ENCODE results near the gene PNLIPRP1.

Gene PNLIPRP1

DNA sequence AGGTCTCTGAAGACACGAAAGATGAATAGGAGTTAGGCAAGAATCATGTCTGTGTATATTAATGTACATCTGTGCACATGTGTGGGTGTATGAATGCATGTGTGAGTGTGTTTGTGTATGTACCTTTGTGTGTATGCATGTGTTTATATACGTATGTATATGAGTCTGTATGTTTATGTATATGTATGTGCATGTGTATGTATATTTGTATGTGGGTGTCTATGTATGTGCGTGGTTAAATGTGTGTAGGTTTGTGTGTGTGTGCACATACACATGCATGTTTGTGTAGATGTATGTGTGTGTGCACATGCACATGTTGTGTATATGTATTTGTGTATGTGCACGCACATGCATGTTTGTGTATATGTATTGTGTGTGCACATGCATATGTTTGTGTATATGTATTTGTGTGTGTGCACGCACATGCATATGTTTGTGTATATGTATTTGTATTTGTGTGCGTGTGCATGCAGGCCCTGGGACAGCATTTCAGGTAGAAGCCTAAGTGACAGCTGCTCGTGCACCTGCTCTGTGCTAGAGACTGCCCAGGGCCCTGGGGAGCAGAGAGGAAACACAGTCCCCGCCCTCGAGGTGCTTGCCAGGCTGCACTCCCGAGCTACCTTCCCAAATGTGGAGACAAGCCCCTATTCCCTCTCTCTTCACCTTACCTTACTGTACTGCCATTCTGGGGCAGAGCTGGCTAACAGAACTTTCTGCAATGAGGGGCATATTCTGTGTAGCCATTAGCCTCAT lies 12.1 kb downstream of the PNLIPRP1 start:
- no peak for DNase-seq

DNA sequence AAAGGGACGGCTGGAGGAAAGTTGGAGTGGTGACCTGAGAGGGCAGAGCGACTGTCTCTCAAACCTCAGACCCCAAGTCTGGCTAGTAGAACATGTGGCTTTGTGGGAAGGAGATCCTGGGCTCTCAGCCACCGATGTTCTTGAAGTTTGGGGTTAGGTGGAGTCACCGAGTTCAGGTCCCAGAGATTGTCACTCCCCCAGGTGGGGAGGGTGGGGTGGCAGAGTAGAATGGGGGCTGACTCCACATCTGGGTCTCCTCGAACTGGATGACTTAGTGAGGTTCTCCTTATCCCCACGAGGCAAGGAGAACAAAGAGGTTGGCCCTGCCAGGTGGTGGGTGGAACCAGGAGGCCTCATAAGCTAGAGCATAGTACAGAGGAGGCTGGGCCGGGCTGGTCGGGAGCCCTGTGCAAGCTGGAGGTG lies 15.3 kb downstream of the PNLIPRP1 start:
- no peak for DNase-seq

DNA sequence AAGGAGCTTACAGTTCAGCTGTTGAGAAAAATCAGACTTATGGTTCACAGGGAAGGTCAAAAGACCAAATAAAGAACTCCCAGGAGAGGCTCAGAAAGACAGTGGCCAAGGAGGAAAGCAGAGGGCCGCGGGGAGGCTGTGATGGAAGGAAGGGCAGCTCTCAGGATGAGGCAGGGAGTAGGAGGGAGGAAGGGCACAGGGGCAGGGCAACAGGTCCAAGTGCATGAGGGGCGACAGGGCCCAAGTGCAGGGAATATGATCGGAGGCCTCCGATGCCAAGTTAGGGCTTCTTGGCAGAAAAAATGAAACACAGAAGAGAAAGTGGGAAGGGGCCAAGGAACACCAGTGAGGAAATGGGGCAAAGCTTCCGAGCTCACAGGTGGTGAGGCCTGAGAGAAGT lies 16.6 kb downstream of the PNLIPRP1 start:
- no peak for DNase-seq

DNA sequence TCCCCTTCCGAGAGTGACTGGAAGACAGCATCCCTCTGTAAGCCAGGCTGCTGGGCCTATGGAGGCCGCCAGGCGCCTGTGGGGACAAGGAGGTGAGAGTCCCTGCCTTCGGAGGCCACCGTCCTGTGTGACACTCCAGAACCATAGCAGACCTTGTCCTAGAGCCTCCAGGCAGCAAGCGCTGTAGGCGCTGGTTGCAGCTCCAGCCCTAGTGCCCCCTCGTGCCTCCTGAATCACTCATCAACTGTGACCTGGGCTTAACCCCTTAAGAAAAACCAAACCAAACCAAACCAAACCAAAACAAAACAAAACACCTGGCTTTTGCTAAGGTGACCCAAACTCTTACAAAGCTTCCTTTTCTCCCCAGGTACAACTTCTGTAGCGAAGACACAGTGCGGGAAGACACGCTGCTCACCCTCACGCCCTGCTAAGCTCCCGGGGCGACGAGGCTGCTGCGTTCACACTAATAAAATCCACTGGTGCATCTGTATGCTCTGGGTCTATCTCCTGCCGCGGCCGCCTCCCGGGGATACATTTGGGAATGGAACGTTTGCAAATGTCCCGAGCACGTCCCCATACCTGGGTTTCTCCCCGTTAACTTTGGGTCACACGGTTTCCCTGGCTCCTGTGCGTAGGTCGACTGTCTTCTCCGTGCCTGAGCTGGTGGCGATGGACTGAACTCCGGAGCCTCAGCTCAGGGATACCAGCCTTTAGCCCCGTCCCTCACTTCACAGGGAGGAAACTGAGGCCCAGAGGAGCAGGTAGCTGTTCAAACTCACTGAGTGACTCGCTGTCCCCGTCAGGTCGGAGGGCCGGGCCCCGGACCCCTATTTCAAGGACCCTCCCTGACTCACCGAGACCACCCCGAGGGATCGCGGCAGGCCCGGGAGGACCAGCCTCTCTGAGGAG lies 18.2 kb downstream of the PNLIPRP1 start:
- no peak for DNase-seq

DNA sequence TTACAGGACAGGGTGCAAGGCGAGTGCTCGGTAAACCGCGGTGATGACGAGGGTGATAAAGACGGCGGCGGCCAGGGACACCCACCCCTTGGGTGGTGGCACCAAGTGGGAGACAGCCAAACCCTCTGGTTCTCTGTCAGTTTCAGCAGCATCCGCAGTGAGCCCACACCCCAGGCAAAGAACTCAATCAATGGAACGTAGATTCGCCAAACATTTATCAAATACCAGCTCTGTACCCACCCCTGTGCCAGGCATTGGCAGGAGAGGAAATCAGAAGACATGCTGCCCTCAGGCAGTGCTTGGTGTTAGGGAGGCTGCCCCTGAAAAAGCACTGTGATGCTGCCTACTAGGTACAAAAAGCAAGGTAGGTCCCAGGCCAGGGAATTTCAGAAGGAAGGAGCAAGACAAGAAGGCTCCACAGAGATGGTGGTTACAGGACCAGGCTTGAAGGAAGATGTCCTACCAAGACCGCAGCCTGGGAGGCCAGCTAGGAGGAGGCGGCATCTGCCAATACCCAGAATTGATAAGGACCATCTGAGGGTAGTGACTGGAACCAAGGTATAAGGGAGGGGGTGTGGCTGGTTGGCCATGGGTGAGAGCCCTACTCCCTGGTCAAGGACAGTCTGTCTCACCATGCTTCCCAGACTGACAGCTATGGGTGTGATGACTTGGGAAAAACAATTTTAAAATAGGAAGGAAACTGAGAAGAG lies 19.8 kb downstream of the PNLIPRP1 start:
- no peak for DNase-seq

DNA sequence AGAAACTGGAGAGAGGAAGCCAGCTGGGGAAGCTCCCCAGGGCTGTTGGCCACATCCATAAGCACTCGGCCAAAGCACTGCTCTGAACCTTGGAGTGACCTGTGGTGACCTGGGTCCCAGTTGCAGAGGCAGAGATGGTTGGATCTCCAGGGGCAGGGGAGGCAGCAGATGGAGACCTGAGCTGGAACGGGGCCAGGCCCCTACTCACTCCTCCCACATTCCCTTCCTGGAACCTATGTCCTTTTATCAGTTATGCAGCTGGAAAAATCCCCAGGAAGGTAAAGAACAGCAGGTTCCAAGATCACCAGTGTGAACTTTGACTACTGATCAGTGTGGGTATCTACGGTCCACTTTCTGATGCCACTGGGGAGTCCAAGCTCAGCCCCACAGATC lies 20.4 kb downstream of the PNLIPRP1 start:
- DNase-seq, result no peak

DNA sequence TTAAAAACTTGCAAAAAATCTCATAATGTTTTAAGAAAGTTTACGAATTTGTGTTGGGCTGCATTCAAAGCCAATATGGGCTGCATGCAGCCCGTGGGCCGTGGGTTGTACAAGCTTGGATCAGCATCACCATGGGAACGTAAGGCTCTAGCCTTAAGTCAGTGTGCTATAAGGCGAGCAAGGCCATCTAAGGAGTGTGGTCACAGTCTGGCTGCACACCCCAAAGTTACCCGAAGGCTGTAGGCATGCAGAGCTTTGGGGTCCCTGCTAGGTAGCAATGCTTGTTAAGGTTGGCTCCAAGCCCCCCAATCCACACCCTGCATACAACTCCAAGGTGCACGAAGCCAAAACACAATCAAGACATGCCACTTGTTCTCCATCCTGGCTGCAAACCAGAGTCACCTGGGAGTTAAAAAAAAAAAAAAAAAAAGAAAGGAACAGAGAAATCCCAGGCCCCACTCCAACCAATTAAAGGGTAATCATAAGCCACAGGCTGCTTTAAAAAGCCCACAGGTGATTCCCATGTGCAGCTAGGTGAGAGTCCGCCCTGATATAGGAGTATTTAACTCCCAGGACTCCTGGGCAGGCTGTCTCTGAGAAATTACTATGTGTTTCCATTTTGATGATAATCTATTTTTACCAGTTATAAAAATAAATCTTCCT lies 21.5 kb downstream of the PNLIPRP1 start:
- no peak for DNase-seq

DNA sequence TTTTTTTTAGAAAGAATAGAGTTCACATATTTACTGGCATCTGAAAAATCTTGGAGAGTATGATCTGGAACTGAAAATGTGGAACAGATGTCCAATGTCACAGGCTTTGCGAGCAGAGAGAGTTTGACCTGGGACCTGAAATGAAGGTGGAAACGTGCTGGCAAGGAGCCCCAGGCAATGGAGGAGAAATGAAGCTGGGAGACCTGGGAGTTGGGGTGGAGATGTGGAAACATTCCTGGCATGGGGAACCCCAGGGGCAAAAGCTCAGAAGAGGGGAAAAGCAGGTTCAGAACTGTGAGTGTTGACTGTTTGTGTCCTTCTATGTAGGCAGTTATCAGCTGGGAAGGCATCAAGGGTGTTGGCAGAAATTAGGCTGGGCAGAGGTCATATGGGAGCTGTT lies 22.7 kb downstream of the PNLIPRP1 start:
- DNase-seq, result no peak

DNA sequence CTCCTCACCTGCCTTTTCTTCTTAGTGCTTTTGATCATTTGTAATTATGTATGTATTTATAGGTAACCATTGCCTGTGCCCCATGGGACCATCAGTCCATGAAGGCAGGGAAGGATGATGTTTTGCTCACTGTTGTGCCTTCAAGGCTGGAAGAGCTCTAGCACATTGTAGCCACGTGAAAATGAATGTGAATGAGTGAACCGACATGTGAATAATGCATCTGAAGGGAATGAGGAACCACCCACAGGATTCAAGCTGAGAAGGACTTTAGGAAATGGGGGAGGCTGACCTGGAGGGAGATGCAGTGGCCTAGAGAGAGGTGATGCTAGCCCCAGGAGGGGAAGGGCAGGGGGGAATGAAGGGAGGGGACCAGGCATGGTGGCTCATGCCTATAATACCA lies 24.0 kb downstream of the PNLIPRP1 start:
- no peak for DNase-seq

DNA sequence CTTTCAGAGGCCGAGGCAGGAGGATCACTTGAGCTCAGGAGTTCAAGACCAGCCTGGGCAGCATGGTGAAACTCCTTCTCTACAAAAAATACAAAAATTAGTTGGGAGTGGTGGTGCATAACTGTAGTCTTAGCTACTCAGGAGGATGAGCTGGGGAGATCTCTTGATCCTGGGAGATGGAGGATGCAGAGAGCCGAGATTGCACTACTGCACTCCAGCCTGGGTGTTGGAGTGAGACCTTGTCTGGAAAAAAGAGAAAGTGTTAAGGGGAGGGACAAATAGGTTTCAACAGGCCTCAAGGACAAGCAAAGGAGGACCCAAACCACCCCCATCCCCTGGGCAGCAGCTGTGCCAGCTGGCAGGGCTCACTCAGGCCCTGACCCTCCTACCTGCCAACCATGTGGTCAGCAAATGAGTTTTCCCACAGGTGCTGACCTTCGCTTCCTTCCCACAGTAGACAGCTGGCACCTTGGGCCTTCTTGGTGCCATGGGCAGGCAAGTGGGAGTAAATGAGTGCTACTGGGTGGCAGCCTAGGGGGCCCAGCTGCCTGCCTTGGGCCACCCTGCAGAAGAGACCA lies 24.5 kb downstream of the PNLIPRP1 start:
- no peak for DNase-seq

DNA sequence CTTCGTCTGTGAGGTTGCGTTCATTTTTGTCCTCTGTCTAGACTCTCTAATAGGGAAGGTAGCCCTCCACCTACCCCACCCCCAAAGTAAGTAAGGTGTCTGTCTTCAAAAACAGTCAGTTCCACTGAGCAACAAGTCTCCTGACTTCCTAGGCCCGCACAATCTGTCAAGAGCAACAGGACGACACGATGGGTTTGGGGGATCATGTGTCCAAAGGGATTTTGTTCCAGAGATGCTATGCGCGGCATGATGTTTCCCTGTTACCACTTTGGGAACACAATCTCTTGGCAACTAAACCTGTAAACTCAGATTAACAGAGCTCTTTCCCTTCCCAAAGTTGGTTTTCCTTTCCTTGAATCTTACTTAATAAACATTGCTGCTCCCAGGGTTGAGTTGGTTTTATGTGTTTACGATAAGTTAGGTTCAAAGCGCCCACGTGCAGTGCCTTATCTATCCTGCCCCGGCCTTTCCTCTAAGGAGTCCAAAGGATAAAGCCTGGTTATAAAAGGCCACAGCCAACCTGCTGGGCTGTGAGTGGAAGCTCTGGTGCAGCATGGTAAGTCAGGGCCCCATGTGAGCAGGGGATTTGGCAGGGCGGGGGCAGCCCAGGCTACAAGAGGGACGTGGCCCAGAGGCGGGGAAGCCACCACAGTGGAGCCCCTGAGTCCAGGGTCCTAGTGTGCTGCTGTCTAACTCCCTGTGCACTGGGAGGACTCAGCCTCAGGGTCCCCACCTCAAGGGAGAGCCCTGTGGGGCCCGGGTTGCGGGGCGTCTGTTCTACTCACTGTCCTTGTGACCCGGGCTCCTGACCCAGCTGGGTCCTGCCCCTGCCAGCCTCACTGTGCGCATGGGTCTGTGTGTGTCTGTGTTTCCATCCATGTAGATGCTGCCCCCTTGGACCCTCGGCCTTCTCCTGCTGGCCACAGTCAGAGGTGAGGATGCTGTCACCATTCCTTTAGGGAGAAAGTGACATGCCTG lies 30.0 kb downstream of the PNLIPRP1 start, which contains the start of gene PNLIPRP2:
TSS of gene PNLIPRP2 (plus strand) at position 531 of the 978 bp plus-strand sequence.
- DNase-seq, result no peak

DNA sequence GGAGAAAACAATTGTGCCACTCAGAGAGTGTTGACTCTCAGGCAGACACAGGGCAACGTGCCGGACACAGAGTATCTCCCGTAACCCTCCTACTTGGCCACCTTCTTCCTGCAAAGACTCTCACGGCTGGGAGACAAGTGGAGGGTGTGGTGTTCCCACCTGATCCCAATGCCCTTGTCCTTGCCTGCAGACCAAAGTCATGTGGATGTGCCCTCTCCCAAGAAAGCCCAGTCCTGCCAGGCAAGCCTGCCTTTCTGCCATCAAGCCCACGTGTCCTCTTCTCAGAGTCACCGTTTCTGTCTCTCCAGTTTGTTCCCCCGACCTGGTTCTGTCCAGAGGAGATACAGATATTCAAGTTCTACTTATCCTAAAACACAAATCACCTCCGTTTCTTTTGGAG lies 30.7 kb downstream of the PNLIPRP1 start:
- DNase-seq, result no peak

DNA sequence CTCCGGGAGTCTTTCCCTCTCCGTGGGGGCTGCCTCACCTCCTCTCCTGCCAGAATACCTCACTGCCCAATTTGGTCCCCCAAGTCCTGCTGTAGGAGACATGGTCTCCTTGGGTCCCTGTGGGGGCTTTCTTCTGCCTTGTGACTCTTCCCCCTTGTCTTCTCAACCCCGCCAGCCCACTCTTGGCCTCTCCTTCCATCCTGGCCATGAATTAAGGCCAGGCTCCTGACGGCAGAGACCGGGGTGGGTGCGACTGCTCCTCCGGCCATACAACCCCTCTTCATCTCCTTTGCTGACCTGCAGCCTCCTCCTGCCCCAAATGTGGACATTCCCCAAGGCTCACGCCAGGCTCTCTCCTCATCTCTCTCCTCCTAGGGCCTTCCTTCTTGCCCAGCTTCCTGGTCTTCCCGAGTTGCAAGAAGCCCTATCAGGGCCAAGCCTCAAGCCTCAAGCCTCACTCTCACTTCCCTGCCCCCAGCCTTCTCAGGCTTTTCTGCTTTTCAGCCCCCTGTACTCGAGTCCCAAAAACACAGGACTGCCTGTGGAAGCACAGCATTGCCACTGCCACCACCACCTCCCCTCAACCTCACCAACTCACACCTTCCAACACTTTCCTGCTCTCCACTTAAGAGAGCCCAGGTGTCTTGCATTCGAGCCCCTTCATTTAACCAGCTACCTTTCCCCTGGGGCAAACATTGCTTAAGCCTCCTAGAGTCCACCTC lies 31.3 kb downstream of the PNLIPRP1 start:
- DNase-seq, result no peak

DNA sequence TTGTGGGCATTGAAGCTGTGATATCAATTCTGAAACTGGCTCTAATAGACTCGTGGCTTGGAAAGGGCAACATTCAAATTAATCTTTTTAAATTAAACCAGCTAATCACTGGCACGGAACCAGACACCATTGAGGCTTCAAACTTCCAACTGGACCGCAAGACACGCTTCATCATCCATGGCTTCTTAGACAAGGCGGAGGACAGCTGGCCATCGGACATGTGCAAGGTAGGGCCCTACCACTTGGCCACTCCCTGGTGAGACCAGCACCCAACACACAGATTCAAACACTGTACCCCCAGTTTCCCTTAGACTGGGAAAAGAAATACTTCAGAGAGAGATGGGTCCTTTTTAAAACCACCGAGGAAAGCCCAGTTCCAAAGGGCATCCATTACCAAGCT lies 35.1 kb downstream of the PNLIPRP1 start:
- no peak for DNase-seq

DNA sequence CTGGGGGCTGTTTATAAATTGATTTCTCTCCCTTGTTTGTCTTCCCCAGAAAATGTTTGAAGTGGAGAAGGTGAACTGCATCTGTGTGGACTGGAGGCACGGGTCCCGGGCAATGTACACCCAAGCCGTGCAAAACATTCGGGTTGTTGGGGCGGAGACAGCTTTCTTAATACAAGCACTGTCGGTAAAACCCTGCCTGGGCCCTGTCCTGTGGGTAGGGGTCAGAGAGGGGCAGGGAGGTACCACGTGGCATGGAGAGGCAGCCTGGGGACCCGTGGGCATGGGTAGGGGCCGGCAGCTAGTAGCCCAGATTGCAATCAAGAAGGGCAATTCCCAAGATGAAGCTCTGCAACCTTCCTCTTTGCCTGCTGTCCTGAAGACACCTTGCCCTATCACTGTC lies 36.1 kb downstream of the PNLIPRP1 start:
- no peak for DNase-seq

DNA sequence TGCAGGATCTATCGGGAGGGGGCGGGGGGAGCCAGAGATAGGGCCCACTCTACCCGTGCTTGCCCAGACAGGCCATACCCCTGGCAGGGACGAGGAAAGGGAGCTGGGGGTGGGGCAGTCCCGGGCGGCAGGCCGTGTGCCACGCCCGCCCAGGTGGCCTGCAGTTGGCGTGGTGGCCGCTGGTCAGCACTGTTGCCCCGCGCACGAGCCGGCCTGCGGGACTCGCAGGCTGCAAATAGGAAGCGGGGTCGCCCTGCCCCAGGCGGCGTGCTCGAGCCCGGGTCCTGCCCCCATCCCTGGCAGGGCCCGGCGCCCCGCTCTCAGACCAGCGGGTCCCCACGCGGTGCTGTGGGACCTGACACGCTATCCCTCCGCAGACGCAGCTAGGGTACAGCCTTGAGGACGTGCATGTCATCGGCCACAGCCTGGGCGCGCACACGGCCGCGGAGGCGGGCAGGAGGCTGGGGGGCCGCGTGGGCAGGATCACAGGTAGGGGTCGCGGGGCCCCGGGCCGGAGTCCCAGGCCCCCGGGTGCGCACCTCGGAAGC lies 36.7 kb downstream of the PNLIPRP1 start:
- DNase-seq, result no peak

DNA sequence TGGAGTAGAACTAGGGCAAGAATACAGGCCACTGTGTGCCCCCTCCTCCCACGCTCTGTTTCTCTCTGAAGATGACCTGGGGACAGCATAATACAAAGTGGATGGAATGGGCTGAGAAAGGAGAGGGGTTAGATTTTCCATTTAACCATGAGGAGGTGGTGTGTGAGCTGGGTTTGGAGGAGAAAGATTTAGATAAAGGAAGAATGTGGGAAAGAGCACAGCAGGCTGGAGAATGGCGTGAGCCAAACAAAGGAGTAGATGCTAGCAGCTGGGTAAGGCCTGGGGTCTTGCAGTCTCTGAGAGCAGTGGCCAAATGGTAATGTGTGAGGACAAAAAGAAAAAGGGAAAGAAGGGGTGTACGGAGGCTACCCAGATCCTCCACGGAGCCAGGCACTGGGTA lies 38.6 kb downstream of the PNLIPRP1 start:
- no peak for DNase-seq

DNA sequence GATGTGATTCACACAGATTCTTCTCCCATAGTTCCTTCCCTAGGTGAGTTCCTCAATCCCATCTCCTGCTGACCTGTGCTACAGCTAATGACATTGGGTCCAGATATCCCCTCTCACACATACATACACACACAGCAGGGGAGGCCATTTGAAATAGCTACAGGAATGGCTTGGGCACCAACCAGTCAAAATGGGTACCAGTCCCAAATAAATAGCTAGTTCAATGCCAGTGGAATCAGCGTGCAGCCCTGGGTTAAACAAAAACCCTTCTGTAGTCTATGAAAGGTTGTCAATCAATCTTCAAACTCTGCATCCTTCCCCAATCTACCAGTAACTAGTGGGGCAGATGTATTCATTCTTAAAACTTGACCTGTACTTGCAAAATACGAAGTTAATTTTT lies 39.3 kb downstream of the PNLIPRP1 start:
- DNase-seq, result no peak

DNA sequence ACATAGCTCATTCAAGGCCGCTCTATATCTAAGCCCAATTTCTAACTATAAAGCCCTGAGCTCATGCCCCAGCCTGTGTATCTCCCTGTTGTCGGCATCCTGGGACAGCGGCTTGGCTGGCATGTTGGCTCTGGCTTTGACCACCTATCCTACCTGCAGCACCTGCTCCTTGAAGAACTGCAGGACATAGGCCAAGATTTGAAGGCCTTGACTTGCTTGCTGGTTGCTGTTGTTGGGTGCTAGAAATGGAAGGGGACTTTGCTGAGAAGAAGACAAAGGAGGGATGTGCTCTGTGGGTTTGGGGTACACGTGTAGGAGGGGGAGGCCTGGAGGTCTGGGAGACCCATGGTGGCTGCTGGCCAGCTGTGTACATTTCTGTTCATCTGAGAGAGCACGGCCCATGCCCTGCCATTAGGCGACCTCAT lies 41.1 kb downstream of the PNLIPRP1 start:
- no peak for DNase-seq

DNA sequence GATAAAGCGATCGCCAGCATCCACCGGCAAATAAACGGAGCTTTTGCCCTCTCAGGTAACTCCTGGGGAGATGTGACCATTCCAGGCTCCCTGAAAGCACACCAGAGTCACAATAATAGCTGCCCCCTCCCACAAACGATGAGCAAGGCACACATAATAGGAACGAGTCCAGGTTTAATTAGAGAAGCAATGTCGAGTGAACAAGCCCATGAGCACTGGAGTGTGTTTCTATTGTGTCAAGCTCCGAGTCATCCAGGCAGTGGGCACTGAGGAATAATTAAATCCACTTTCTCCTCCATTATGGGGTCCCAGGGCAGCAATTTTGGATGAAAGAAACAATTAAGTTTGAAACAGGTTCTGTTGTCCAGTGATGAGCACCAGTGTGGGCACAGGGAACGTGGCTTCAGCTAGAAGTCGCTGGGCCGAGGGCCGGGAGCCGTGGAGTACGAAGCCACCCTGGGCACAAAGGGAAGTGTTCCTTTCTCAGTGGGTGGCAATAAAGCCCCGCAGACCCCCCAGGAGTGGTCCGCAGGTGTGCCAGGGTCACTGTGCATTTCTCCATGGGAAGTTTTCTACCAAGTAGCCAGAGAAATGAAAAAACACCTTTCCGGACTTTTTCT lies 41.9 kb downstream of the PNLIPRP1 start:
- no peak for DNase-seq

All from fibroblast of skin of right biceps (primary cell).